Skeletal muscle tissue (tissue), 4 donors: ENCODE results near the gene MIA2. TPM values are rescaled to one million over a fixed set of nuclear protein-coding genes. Genes with fewer than 3 reads are reported as not detected.

Experiments used
- H3K27ac ChIP-seq: one replicate; pipeline ENCODE4 v1.7.0; 2013; ENCODE audit warnings: mild to moderate bottlenecking, low read depth, low read length, inconsistent platforms
- H3K27me3 ChIP-seq, 3 donors: one replicate each; pipeline ENCODE4 v1.7.0; 2013; ENCODE audit warnings: low read length in 3 of 3; ENCODE audit not compliant: control insufficient read depth in 3 of 3, insufficient read depth in 3 of 3
- H3K36me3 ChIP-seq, 3 donors: one replicate each; pipeline ENCODE4 v1.7.0; 2013; ENCODE audit warnings: low read length in 3 of 3; ENCODE audit not compliant: control insufficient read depth in 3 of 3, insufficient read depth in 3 of 3
- H3K4me1 ChIP-seq, 3 donors: one replicate each; pipeline ENCODE4 v1.7.0; 2013; ENCODE audit warnings: low read length in 3 of 3, mild to moderate bottlenecking in 3 of 3; ENCODE audit not compliant: control insufficient read depth in 3 of 3, insufficient read depth in 3 of 3
- H3K4me3 ChIP-seq, 3 donors: one replicate each; pipeline ENCODE4 v1.7.0; 2013; ENCODE audit warnings: low read length in 3 of 3
- H3K9ac ChIP-seq, 3 donors: one replicate each; pipeline ENCODE4 v1.7.0; 2013; ENCODE audit warnings: low read length in 3 of 3, mild to moderate bottlenecking in 3 of 3, moderate library complexity in 2 of 3, low read depth in 1 of 3
- H3K9me3 ChIP-seq, 3 donors: one replicate each; pipeline ENCODE4 v1.7.0; 2013; ENCODE audit warnings: low read length in 3 of 3; ENCODE audit not compliant: control insufficient read depth in 3 of 3
- total RNA-seq: library from RNA; depleted of rRNA; stranded (reverse); fragments of >200 nt; gene quantifications from one replicate; pipeline ENCODE4 v1.2.3, GENCODE V29; 2014
- donor health status: Osteomylitis.

The MIA2 gene
- total RNA-seq, 1 donor from 2014 or later = 15.7 TPM

GRCh38 chr14:39374851-39375250 lies 141.1 kb downstream of the MIA2 start:
- Histone ChIP-seq H3K36me3 (peaks cover 0 to 4% (median 3%) of the 10 kb centered on the region in 3 donors), H3K27me3 (no peaks in the 10 kb centered on the region), H3K9ac (no peak overlapping the region), H3K4me3 (no peak overlapping the region), H3K4me1 (peaks cover 0 to 4% (median 4%) of the 10 kb centered on the region in 3 donors), H3K27ac (no peak overlapping the region), H3K9me3 (no peaks in the 10 kb centered on the region)

- no peak overlapping the region for H3K4me3 ChIP-seq
- peaks cover 0 to 4% (median 4%) of the 10 kb centered on the region in 3 donors for H3K4me1 ChIP-seq
- peak overlapping the region; percentile 84 for H3K27ac ChIP-seq
- no peaks in the 10 kb centered on the region for H3K27me3 ChIP-seq
- peak overlapping the region in 1 of 3 donors; percentile 36 for H3K9ac ChIP-seq
- H3K36me3 ChIP-seq = no peaks in the 10 kb centered on the region
- no peaks in the 10 kb centered on the region for H3K9me3 ChIP-seq
Observed at GRCh38 chr14:39376667-39377403, 143.1 kb downstream of the MIA2 start.

GRCh38 chr14:39381366-39381765 lies 147.7 kb downstream of the MIA2 start:
- H3K4me1 ChIP-seq = peaks cover 0 to 4% (median 4%) of the 10 kb centered on the region in 3 donors
- H3K36me3 ChIP-seq = no peaks in the 10 kb centered on the region
- no peak overlapping the region for H3K27ac ChIP-seq
- no peaks in the 10 kb centered on the region for H3K9me3 ChIP-seq
- no peak overlapping the region for H3K4me3 ChIP-seq
- H3K27me3 ChIP-seq = no peaks in the 10 kb centered on the region
- H3K9ac ChIP-seq = no peak overlapping the region

GRCh38 chr14:39382463-39382862 lies 148.7 kb downstream of the MIA2 start:
- H3K36me3 ChIP-seq = no peaks in the 10 kb centered on the region
- no peak overlapping the region for H3K27ac ChIP-seq
- H3K4me1 ChIP-seq = no peaks in the 10 kb centered on the region
- H3K9me3 ChIP-seq = no peaks in the 10 kb centered on the region
- H3K4me3 ChIP-seq = no peak overlapping the region
- H3K9ac ChIP-seq = no peak overlapping the region
- H3K27me3 ChIP-seq = no peaks in the 10 kb centered on the region

GRCh38 chr14:39383026-39383660 lies 149.4 kb downstream of the MIA2 start:
- H3K4me3 ChIP-seq = no peak overlapping the region
- no peaks in the 10 kb centered on the region for H3K4me1 ChIP-seq
- no peaks in the 10 kb centered on the region for H3K36me3 ChIP-seq
- H3K9me3 ChIP-seq = no peaks in the 10 kb centered on the region
- H3K27ac ChIP-seq = no peak overlapping the region
- no peaks in the 10 kb centered on the region for H3K27me3 ChIP-seq
- no peak overlapping the region for H3K9ac ChIP-seq

- Histone ChIP-seq H3K36me3 (peaks cover 0 to 3% (median 0%) of the 10 kb centered on the region in 3 donors), H3K27me3 (no peaks in the 10 kb centered on the region), H3K9ac (no peak overlapping the region), H3K4me3 (no peak overlapping the region), H3K4me1 (no peaks in the 10 kb centered on the region), H3K9me3 (no peaks in the 10 kb centered on the region), H3K27ac (no peak overlapping the region)
Observed at GRCh38 chr14:39383741-39384140, 150.0 kb downstream of the MIA2 start.

GRCh38 chr14:39384177-39384576 lies 150.5 kb downstream of the MIA2 start:
- H3K9ac ChIP-seq = no peak overlapping the region
- no peaks in the 10 kb centered on the region for H3K9me3 ChIP-seq
- H3K4me3 ChIP-seq = no peak overlapping the region
- H3K36me3 ChIP-seq = peaks cover 0 to 5% (median 0%) of the 10 kb centered on the region in 3 donors
- no peak overlapping the region for H3K27ac ChIP-seq
- H3K27me3 ChIP-seq = no peaks in the 10 kb centered on the region
- H3K4me1 ChIP-seq = no peaks in the 10 kb centered on the region

- Histone ChIP-seq H3K9me3 (no peaks in the 10 kb centered on the region), H3K4me3 (no peak overlapping the region), H3K27me3 (no peaks in the 10 kb centered on the region), H3K4me1 (peaks cover 0 to 2% (median 0%) of the 10 kb centered on the region in 3 donors), H3K9ac (no peak overlapping the region), H3K27ac (no peak overlapping the region), H3K36me3 (peaks cover 4 to 11% (median 5%) of the 10 kb centered on the region in 3 donors)
Observed at GRCh38 chr14:39393289-39393688, 159.6 kb downstream of the MIA2 start.

GRCh38 chr14:39395555-39396254 lies 162.0 kb downstream of the MIA2 start:
- H3K4me1 ChIP-seq = peaks cover 0 to 2% (median 0%) of the 10 kb centered on the region in 3 donors
- H3K36me3 ChIP-seq = peaks cover 4 to 11% (median 4%) of the 10 kb centered on the region in 3 donors
- H3K9ac ChIP-seq = no peak overlapping the region
- no peaks in the 10 kb centered on the region for H3K9me3 ChIP-seq
- no peak overlapping the region for H3K27ac ChIP-seq
- H3K27me3 ChIP-seq = no peaks in the 10 kb centered on the region
- H3K4me3 ChIP-seq = no peak overlapping the region

GRCh38 chr14:39396448-39396847 lies 162.7 kb downstream of the MIA2 start:
- peaks cover 4 to 11% (median 6%) of the 10 kb centered on the region in 3 donors for H3K36me3 ChIP-seq
- no peaks in the 10 kb centered on the region for H3K9me3 ChIP-seq
- H3K27me3 ChIP-seq = no peaks in the 10 kb centered on the region
- no peak overlapping the region for H3K4me3 ChIP-seq
- no peak overlapping the region for H3K9ac ChIP-seq
- peaks cover 0 to 2% (median 0%) of the 10 kb centered on the region in 3 donors for H3K4me1 ChIP-seq
- no peak overlapping the region for H3K27ac ChIP-seq
